Naive thymus-derived CD4-positive, alpha-beta T cell (primary cell): ENCODE results near the gene RPS19. TPM values are rescaled to one million over a fixed set of nuclear protein-coding genes. Genes with fewer than 3 reads are reported as not detected.

Experiments
- ATAC-seq: fragments of 150-1000 bp; cut with Tn5 transposase; 2 replicates; pipeline ENCODE4 v1.10.0; 2021; ENCODE audit warnings: mild to moderate bottlenecking, moderate library complexity
- CTCF ChIA-PET: fragments of 350-600 bp; sonication (Branson Sonifier 250); formaldehyde crosslinking; loops from one replicate; lab custom pipeline; 2021; ENCODE audit warnings: antibody characterized with exemption; lab: Charles Lee
- POLR2A ChIA-PET: fragments of 350-600 bp; sonication (Branson Sonifier 250); formaldehyde crosslinking; loops from one replicate; lab custom pipeline; 2021; ENCODE audit warnings: antibody characterized with exemption, inconsistent platforms; lab: Charles Lee
- DNase-seq, 9 donors: peaks; one replicate each; pipeline versions ENCODE4 v3.0.0 to v3.0.0-alpha.2; 2020 to 2022; ENCODE audit warnings: mixed read lengths in 1 of 9
- H3K27ac ChIP-seq: one replicate; pipeline ENCODE4 v1.7.0; 2013; ENCODE audit warnings: mild to moderate bottlenecking, low read depth, low read length, moderate library complexity
- H3K27me3 ChIP-seq, 2 donors: one replicate each; pipeline ENCODE4 v1.7.0; 2013; ENCODE audit warnings: low read length in 2 of 2, mild to moderate bottlenecking in 2 of 2, moderate library complexity in 2 of 2; ENCODE audit not compliant: control insufficient read depth in 2 of 2, insufficient read depth in 2 of 2
- H3K36me3 ChIP-seq, 3 experiments: 1 replicate in 2 of 3; 2 replicates in 1 of 3; pipeline ENCODE4 v1.7.0; 2013; ENCODE audit warnings: low read length in 3 of 3, mild to moderate bottlenecking in 3 of 3, moderate library complexity in 1 of 3; ENCODE audit not compliant: insufficient read depth in 3 of 3, control insufficient read depth in 2 of 3
- H3K4me1 ChIP-seq, 2 donors: one replicate each; pipeline ENCODE4 v1.7.0; 2013; ENCODE audit warnings: low read length in 2 of 2, mild to moderate bottlenecking in 2 of 2, moderate library complexity in 1 of 2; ENCODE audit not compliant: control insufficient read depth in 2 of 2, insufficient read depth in 2 of 2
- H3K4me3 ChIP-seq: 2 replicates; pipeline ENCODE4 v1.7.0; 2013; ENCODE audit warnings: mild to moderate bottlenecking, low read length
- H3K9me3 ChIP-seq, 3 experiments: 1 replicate in 2 of 3; 2 replicates in 1 of 3; pipeline ENCODE4 v1.7.0; 2013; ENCODE audit warnings: low read length in 3 of 3; ENCODE audit not compliant: control insufficient read depth in 2 of 3
- H3K27ac Mint-ChIP-seq, 9 donors: one replicate each; pipeline ENCODE4 v1.8.0; 2020 to 2022; ENCODE audit warnings: mixed read lengths in 9 of 9, mild to moderate bottlenecking in 8 of 9, moderate library complexity in 5 of 9, inconsistent platforms in 2 of 9
- H3K27me3 Mint-ChIP-seq, 5 donors: one replicate each; pipeline ENCODE4 v1.8.0; 2021 to 2022; ENCODE audit warnings: mixed read lengths in 5 of 5, mild to moderate bottlenecking in 1 of 5
- H3K36me3 Mint-ChIP-seq, 5 donors: one replicate each; pipeline ENCODE4 v1.8.0; 2020 to 2022; ENCODE audit warnings: mixed read lengths in 5 of 5, mild to moderate bottlenecking in 3 of 5, inconsistent platforms in 1 of 5
- H3K4me1 Mint-ChIP-seq, 7 donors: one replicate each; pipeline ENCODE4 v1.8.0; 2020 to 2022; ENCODE audit warnings: mixed read lengths in 7 of 7, mild to moderate bottlenecking in 3 of 7, inconsistent platforms in 1 of 7
- H3K4me3 Mint-ChIP-seq, 10 donors: one replicate each; pipeline ENCODE4 v1.8.0; 2020 to 2022; ENCODE audit warnings: mild to moderate bottlenecking in 10 of 10, mixed read lengths in 10 of 10, moderate library complexity in 6 of 10, inconsistent platforms in 2 of 10
- H3K9me3 Mint-ChIP-seq, 11 donors: one replicate each; pipeline ENCODE4 v1.8.0; 2020 to 2022; ENCODE audit warnings: mixed read lengths in 11 of 11, mild to moderate bottlenecking in 4 of 11, inconsistent platforms in 1 of 11, moderate library complexity in 1 of 11
- intact Hi-C, 2 donors: fragments of 100-400 bp; cut with micrococcal nuclease; formaldehyde crosslinking; loops; one replicate each; pipeline ENCODE4 v1.15.1; 2023
- polyA plus RNA-seq, 2 donors: library from polyadenylated mRNA; unstranded; fragments of 300-500 nt; fragmentation: Illumina TruSeq; gene quantifications; one replicate each; pipeline ENCODE4 v1.2.3, GENCODE V29; 2021
- total RNA-seq, 6 experiments: library from RNA in 5 of 6; stranded (reverse) in 5 of 6; gene quantifications; 1 replicate in 5 of 6; 2 replicates in 1 of 6; pipeline ENCODE4 v1.2.3 and lab custom pipeline; 2021 to 2026

The RPS19 gene
- total and polyA plus RNA-seq, 7 experiments from 2014 or later: 2,739 to 7,822 (median 3,541) TPM

DNA sequence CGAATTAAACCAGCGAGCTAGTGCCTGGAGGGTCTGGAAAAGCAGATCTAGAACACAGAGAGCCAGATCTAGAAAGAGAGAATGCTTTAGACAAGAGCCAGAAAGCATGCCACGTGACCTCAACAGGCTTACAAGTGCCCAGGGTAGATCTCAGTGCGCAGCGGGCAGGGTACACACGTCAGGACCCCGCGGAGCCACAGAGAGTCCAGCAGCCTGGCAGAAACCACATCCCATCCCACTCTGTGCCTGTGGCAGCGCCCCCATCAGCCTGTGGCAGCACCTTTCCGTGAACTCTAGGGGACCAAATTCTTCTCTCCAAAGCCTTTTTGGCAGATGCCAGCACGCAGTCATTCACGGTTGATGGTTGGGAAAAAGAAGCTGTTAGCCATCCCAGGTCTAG lies 28.9 kb downstream of the RPS19 start:
- H3K9me3 ChIP-seq: no peaks in the 10 kb centered on the region
- intact Hi-C loops: loop anchor here (10.0 kb wide), 5 partner anchors 186 to 396 kb away; partner anchors contain the start of genes GRIK5 (in 2 of the 2), ZNF574 (in 2 of the 2), DEDD2 (in 1 of the 2) and GSK3A (in 1 of the 2)
- peaks cover 20 to 55% (median 21%) of the 10 kb centered on the region in 3 experiments for H3K36me3 ChIP-seq
- H3K27me3 Mint-ChIP-seq: no peaks in the 10 kb centered on the region
- H3K9me3 Mint-ChIP-seq: no peaks in the 10 kb centered on the region
- peaks cover 11 to 47% (median 32%) of the 10 kb centered on the region in 5 donors for H3K36me3 Mint-ChIP-seq
- DNase-seq (peak in 5 of 9 donors; percentile 44 to 60 (median 46)), ATAC-seq (no peak)
- H3K4me1 ChIP-seq: peaks cover 49 to 66% of the 10 kb centered on the region in 2 donors
- H3K4me1 Mint-ChIP-seq: peaks cover 41 to 62% (median 56%) of the 10 kb centered on the region in 7 donors
- no peaks in the 10 kb centered on the region for H3K27me3 ChIP-seq
- ChIA-PET CTCF (interaction anchor here (0.6 to 9.0 kb wide), 5 partner anchors 15 to 46 kb away, joined by 3 to 151 read pairs (median 3); partner anchors contain the start of gene CD79A), POLR2A (interaction anchor here (1.2 to 13.3 kb wide), 10 partner anchors 8 to 70 kb away, joined by 4 to 565 read pairs (median 54); partner anchors contain the start of genes CD79A, ERFL, RABAC1 and RPS19)
- H3K4me3 ChIP-seq: peak overlapping the region; percentile 78
- H3K4me3 Mint-ChIP-seq: peak overlapping the region; percentile 92 to 100 (median 98)
- H3K27ac Mint-ChIP-seq: peak overlapping the region; percentile 87 to 99 (median 98)
- H3K27ac ChIP-seq: peak overlapping the region; percentile 84

- peaks cover 58 to 67% of the 10 kb centered on the region in 2 donors for H3K4me1 ChIP-seq
- DNase-seq (no peak), ATAC-seq (no peak)
- H3K9me3 Mint-ChIP-seq: no peaks in the 10 kb centered on the region
- peaks cover 20 to 57% (median 28%) of the 10 kb centered on the region in 3 experiments for H3K36me3 ChIP-seq
- H3K27me3 ChIP-seq: no peaks in the 10 kb centered on the region
- peaks cover 10 to 44% (median 33%) of the 10 kb centered on the region in 5 donors for H3K36me3 Mint-ChIP-seq
- H3K4me3 Mint-ChIP-seq: peak overlapping the region; percentile 11 to 100 (median 98)
- no peaks in the 10 kb centered on the region for H3K9me3 ChIP-seq
- H3K27ac ChIP-seq: peak overlapping the region; percentile 84
- intact Hi-C loops: loop anchor here (10.0 kb wide), 5 partner anchors 185 to 395 kb away; partner anchors contain the start of genes GRIK5 (in 2 of the 2), ZNF574 (in 2 of the 2), DEDD2 (in 1 of the 2) and GSK3A (in 1 of the 2)
- peak overlapping the region; percentile 87 to 99 (median 98) for H3K27ac Mint-ChIP-seq
- H3K4me3 ChIP-seq: no peak overlapping the region
- H3K4me1 Mint-ChIP-seq: peaks cover 43 to 69% (median 58%) of the 10 kb centered on the region in 7 donors
- no peaks in the 10 kb centered on the region for H3K27me3 Mint-ChIP-seq
- ChIA-PET CTCF (interaction anchor here (0.9 to 9.0 kb wide), 2 partner anchors 16 to 42 kb away, joined by 3 to 151 read pairs; partner anchors contain the start of gene CD79A), POLR2A (interaction anchor here (0.6 to 13.3 kb wide), 8 partner anchors 9 to 69 kb away, joined by 3 to 565 read pairs (median 94); partner anchors contain the start of genes CD79A, ERFL, RABAC1 and RPS19)
These were observed 29.8 kb downstream of the RPS19 start for GRCh38 chr19:41889896-41890295.

GRCh38 chr19:41890936-41891335 lies 30.9 kb downstream of the RPS19 start:
- H3K9me3 Mint-ChIP-seq: no peaks in the 10 kb centered on the region
- POLR2A ChIA-PET: interaction anchor here (0.8 to 13.3 kb wide), 7 partner anchors 10 to 68 kb away, joined by 3 to 565 read pairs (median 106); partner anchors contain the start of genes CD79A, ERFL, RABAC1 and RPS19
- peaks cover 27 to 68% (median 36%) of the 10 kb centered on the region in 3 experiments for H3K36me3 ChIP-seq
- peaks cover 43 to 76% (median 56%) of the 10 kb centered on the region in 7 donors for H3K4me1 Mint-ChIP-seq
- CTCF ChIA-PET: interaction anchor here (0.6 to 9.0 kb wide), 6 partner anchors 12 to 331 kb away, joined by 3 to 151 read pairs (median 3); partner anchors contain the start of genes CD79A and RPS19
- H3K4me1 ChIP-seq: peaks cover 69 to 73% of the 10 kb centered on the region in 2 donors
- H3K4me3 Mint-ChIP-seq: peak overlapping the region in 4 of 10 donors; percentile 19 to 100 (median 95)
- ATAC-seq: no peak
- no peaks in the 10 kb centered on the region for H3K27me3 ChIP-seq
- no peaks in the 10 kb centered on the region for H3K9me3 ChIP-seq
- no peaks in the 10 kb centered on the region for H3K27me3 Mint-ChIP-seq
- peaks cover 13 to 44% (median 37%) of the 10 kb centered on the region in 5 donors for H3K36me3 Mint-ChIP-seq
- no peak overlapping the region for H3K4me3 ChIP-seq
- H3K27ac Mint-ChIP-seq: peak overlapping the region in 7 of 9 donors; percentile 77 to 99 (median 91)
- H3K27ac ChIP-seq: peak overlapping the region; percentile 62
- no peak for DNase-seq
- intact Hi-C loops: no loop called here

GRCh38 chr19:41892173-41892902 lies 32.3 kb downstream of the RPS19 start:
- ChIA-PET POLR2A (interaction anchor here (1.0 to 13.3 kb wide), 8 partner anchors 8 to 66 kb away, joined by 3 to 565 read pairs (median 94); partner anchors contain the start of genes CD79A, ERFL and RPS19), CTCF (interaction anchor here (1.2 to 9.0 kb wide), 2 partner anchors 19 to 33 kb away, joined by 4 to 151 read pairs; partner anchors contain the start of gene CD79A)
- Mint-ChIP-seq H3K4me3 (peak overlapping the region in 3 of 10 donors; percentile 51 to 85 (median 73)), H3K27me3 (no peaks in the 10 kb centered on the region), H3K36me3 (peaks cover 8 to 34% (median 24%) of the 10 kb centered on the region in 5 donors), H3K4me1 (peaks cover 37 to 81% (median 53%) of the 10 kb centered on the region in 7 donors), H3K27ac (peak overlapping the region in 8 of 9 donors; percentile 16 to 99 (median 91)), H3K9me3 (no peaks in the 10 kb centered on the region)
- Histone ChIP-seq H3K4me1 (peaks cover 69 to 77% of the 10 kb centered on the region in 2 donors), H3K4me3 (no peak overlapping the region), H3K27me3 (no peaks in the 10 kb centered on the region), H3K27ac (peak overlapping the region; percentile 62), H3K9me3 (no peaks in the 10 kb centered on the region), H3K36me3 (peaks cover 30 to 73% (median 47%) of the 10 kb centered on the region in 3 experiments)
- DNase-seq (no peak), ATAC-seq (no peak)
- intact Hi-C loops: no loop called here

GRCh38 chr19:41893899-41894298 lies 33.8 kb downstream of the RPS19 start:
- intact Hi-C loops: no loop called here
- peak overlapping the region; percentile 78 to 97 (median 89) for H3K27ac Mint-ChIP-seq
- ChIA-PET CTCF (no interaction called here), POLR2A (no interaction called here)
- H3K9me3 Mint-ChIP-seq: no peaks in the 10 kb centered on the region
- peaks cover 3 to 37% (median 27%) of the 10 kb centered on the region in 5 donors for H3K36me3 Mint-ChIP-seq
- Histone ChIP-seq H3K4me1 (peaks cover 60 to 78% of the 10 kb centered on the region in 2 donors), H3K9me3 (no peaks in the 10 kb centered on the region), H3K4me3 (no peak overlapping the region), H3K27ac (peak overlapping the region; percentile 67), H3K27me3 (no peaks in the 10 kb centered on the region), H3K36me3 (peaks cover 34 to 89% (median 47%) of the 10 kb centered on the region in 3 experiments)
- H3K4me3 Mint-ChIP-seq: peak overlapping the region in 9 of 10 donors; percentile 18 to 77 (median 66)
- peak in 2 of 9 donors; percentile 25 to 31 for DNase-seq
- peak; percentile 47 for ATAC-seq
- H3K4me1 Mint-ChIP-seq: peaks cover 39 to 85% (median 58%) of the 10 kb centered on the region in 7 donors
- no peaks in the 10 kb centered on the region for H3K27me3 Mint-ChIP-seq
